ENCODE results near the gene DUSP16.

- TF ChIP-seq POLR2AphosphoS5 (IDR thresholded peaks at IDR 0.05; ENCODE audit: low read depth) (no peak), GABPA (IDR thresholded peaks at IDR 0.05; ENCODE audit: low read depth) (no peak), CTCF (IDR thresholded peaks at IDR 0.05; ENCODE audit: insufficient read depth, low read length) (no peak), REST (IDR thresholded peaks at IDR 0.05; ENCODE audit: insufficient replicate concordance, low read depth) (no peak), SPI1 (IDR thresholded peaks at IDR 0.05; ENCODE audit: borderline replicate concordance, low read depth) (no peak)
Observed at GRCh38 chr12:12582193-12582881, 19.7 kb upstream of the DUSP16 start.
